Measurements from ENCODE around the gene ZBTB47. TPM values are rescaled to one million over a fixed set of nuclear protein-coding genes. Genes with fewer than 3 reads are reported as not detected.

The ZBTB47 gene
- total RNA-seq (2014; rRNA removed; shearing (Covaris generic)) = 65.4 and 72.8 TPM in 2 replicates
- 5.2 TPM in 2 replicates for polyA plus RNA-seq (2016; fragmentation: Nextera tagmentation; extraction: Ambion mirVana)

- Histone ChIP-seq H3K4me1 (ENCODE audit: insufficient read depth) (peaks cover 49% of the 10 kb centered on the region), H3K4me3 (peak within 1 kb of the TSS; percentile 96), H3K27me3 (replicated peaks; ENCODE audit: insufficient read depth) (no peaks in the 10 kb centered on the region), H3K79me2 (ENCODE audit: insufficient read depth) (peaks cover 72% of the 10 kb centered on the region), H2AFZ (peak within 1 kb of the TSS; percentile 84), H3K4me2 (ENCODE audit: unreplicated experiment) (peak within 1 kb of the TSS; percentile 85), H3K9me3 (ENCODE audit: low read depth) (no peaks in the 10 kb centered on the region), H3K9ac (peak within 1 kb of the TSS; percentile 97), H3F3A (ENCODE audit: insufficient read depth) (peaks cover 30% of the 10 kb centered on the region), H3K36me3 (ENCODE audit: low read depth) (no peaks in the 10 kb centered on the region), H3K9me2 (ENCODE audit: insufficient read depth) (no peaks in the 10 kb centered on the region), H3K27ac (peak within 1 kb of the TSS; percentile 92), H4K20me1 (ENCODE audit: insufficient read depth) (no peaks in the 10 kb centered on the region)
- in situ Hi-C loops (cut with MboI) = no loop called here
- 1 to 2% methylated on average over 27 to 31 of the region's 31 CpGs for WGBS, 2 experiments (ENCODE audit: low coverage in 1 of 2, low lambda C conversion rate in 2 of 2, missing lambda C conversion rate in 2 of 2)
- TF ChIP-seq EZH2phosphoT487 (IDR thresholded peaks at IDR 0.05; ENCODE audit: insufficient read depth, low read depth) (no peak), EZH2 (IDR thresholded peaks at IDR 0.05; ENCODE audit: insufficient read depth, poor library complexity, severe bottlenecking) (no peak)
- DNase-seq = peak; percentile 79
These were observed at the start of gene ZBTB47 for GRCh38 chr3:42653560-42654330. Gene ZBTB47 (plus strand): TSS chr3:42653697. CDS start chr3:42658356, 4,659 bp downstream.

GRCh38 chr3:42605546-42606173 lies 47.8 kb upstream of the ZBTB47 start:
- no peak overlapping the region for H3K27ac ChIP-seq
- peaks cover 19% of the 10 kb centered on the region for H3F3A ChIP-seq (ENCODE audit: insufficient read depth)
- peaks cover 20% of the 10 kb centered on the region; the same call in 1 of the 2 replicates for H4K20me1 ChIP-seq (ENCODE audit: insufficient read depth)
- in situ Hi-C loops (cut with MboI) = no loop called here
- H3K9me3 ChIP-seq (ENCODE audit: low read depth) = no peaks in the 10 kb centered on the region
- peaks cover 37% of the 10 kb centered on the region for H3K4me1 ChIP-seq (ENCODE audit: insufficient read depth)
- no peak overlapping the region for H3K4me3 ChIP-seq
- TF ChIP-seq EZH2 (IDR thresholded peaks at IDR 0.05; ENCODE audit: insufficient read depth, poor library complexity, severe bottlenecking) (no peak), EZH2phosphoT487 (IDR thresholded peaks at IDR 0.05; ENCODE audit: insufficient read depth, low read depth) (no peak)
- WGBS, 2 experiments (ENCODE audit: low coverage in 1 of 2, low lambda C conversion rate in 2 of 2, missing lambda C conversion rate in 2 of 2) = 67 to 69% methylated on average over 5 of the region's 5 CpGs
- no peaks in the 10 kb centered on the region for H3K27me3 ChIP-seq (replicated peaks; ENCODE audit: insufficient read depth)
- H3K79me2 ChIP-seq (ENCODE audit: insufficient read depth) = peaks cover 95% of the 10 kb centered on the region
- no peaks in the 10 kb centered on the region for H3K9me2 ChIP-seq (ENCODE audit: insufficient read depth)
- H3K4me2 ChIP-seq (ENCODE audit: unreplicated experiment) = no peak overlapping the region
- no peak overlapping the region for H2AFZ ChIP-seq
- H3K9ac ChIP-seq = no peak overlapping the region
- peak; percentile 41 for DNase-seq
- peaks cover 14% of the 10 kb centered on the region for H3K36me3 ChIP-seq (ENCODE audit: low read depth)

DNA sequence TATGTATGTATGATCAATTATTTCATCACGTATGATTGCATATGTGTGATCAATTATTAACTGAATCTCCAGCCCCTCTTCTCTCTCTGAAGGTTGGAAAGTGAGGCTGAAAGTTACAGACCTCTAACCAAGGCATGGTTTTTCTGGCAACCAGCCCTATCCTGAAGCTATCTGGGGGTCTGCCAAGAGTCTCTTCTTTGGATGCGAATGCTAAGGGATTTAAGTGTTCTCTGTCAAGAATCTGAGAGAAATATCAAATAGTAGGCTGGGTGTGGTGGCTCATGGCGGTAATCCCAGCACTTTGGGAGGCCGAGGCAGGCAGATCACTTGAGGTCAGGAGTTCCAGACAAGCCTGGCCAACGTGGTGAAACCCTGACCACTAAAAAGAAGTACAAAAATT lies 44.9 kb upstream of the ZBTB47 start:
- no peaks in the 10 kb centered on the region for H3K9me3 ChIP-seq (ENCODE audit: low read depth)
- H2AFZ ChIP-seq = no peak overlapping the region
- peaks cover 14% of the 10 kb centered on the region for H3K36me3 ChIP-seq (ENCODE audit: low read depth)
- H3K9ac ChIP-seq = no peak overlapping the region
- H3K9me2 ChIP-seq (ENCODE audit: insufficient read depth) = no peaks in the 10 kb centered on the region
- H3F3A ChIP-seq (ENCODE audit: insufficient read depth) = 0 out of 2 replicates have a peak, but pooled peaks cover 5% of the 10 kb centered on the region
- TF ChIP-seq EZH2 (IDR thresholded peaks at IDR 0.05; ENCODE audit: insufficient read depth, poor library complexity, severe bottlenecking) = no peak
- TF ChIP-seq EZH2phosphoT487 (IDR thresholded peaks at IDR 0.05; ENCODE audit: insufficient read depth, low read depth) = no peak
- no peak overlapping the region for H3K4me3 ChIP-seq
- peaks cover 100% of the 10 kb centered on the region for H3K79me2 ChIP-seq (ENCODE audit: insufficient read depth)
- H3K4me2 ChIP-seq (ENCODE audit: unreplicated experiment) = no peak overlapping the region
- H3K27ac ChIP-seq = no peak overlapping the region
- H3K27me3 ChIP-seq (replicated peaks; ENCODE audit: insufficient read depth) = no peaks in the 10 kb centered on the region
- in situ Hi-C loops (cut with MboI) = no loop called here
- H4K20me1 ChIP-seq (ENCODE audit: insufficient read depth) = peaks cover 8% of the 10 kb centered on the region; the same call in 1 of the 2 replicates
- DNase-seq = peak; percentile 21
- WGBS, 2 experiments (ENCODE audit: low coverage in 1 of 2, low lambda C conversion rate in 2 of 2, missing lambda C conversion rate in 2 of 2) = 35 to 44% methylated on average over 5 of the region's 5 CpGs
- peaks cover 27% of the 10 kb centered on the region for H3K4me1 ChIP-seq (ENCODE audit: insufficient read depth)

GRCh38 chr3:42610976-42611375 lies 42.5 kb upstream of the ZBTB47 start:
- no peaks in the 10 kb centered on the region for H3K9me2 ChIP-seq (ENCODE audit: insufficient read depth)
- peaks cover 100% of the 10 kb centered on the region for H3K79me2 ChIP-seq (ENCODE audit: insufficient read depth)
- no peak overlapping the region for H2AFZ ChIP-seq
- peaks cover 14% of the 10 kb centered on the region for H3K4me1 ChIP-seq (ENCODE audit: insufficient read depth)
- no peaks in the 10 kb centered on the region for H3K27me3 ChIP-seq (replicated peaks; ENCODE audit: insufficient read depth)
- 100% methylated on average over 1 of the region's 1 CpG for WGBS, 2 experiments (ENCODE audit: low coverage in 1 of 2, low lambda C conversion rate in 2 of 2, missing lambda C conversion rate in 2 of 2)
- 0 out of 2 replicates have a peak overlapping the region, but pooled peaks have one; percentile 1 for H3K9ac ChIP-seq
- TF ChIP-seq EZH2phosphoT487 (IDR thresholded peaks at IDR 0.05; ENCODE audit: insufficient read depth, low read depth) (no peak), EZH2 (IDR thresholded peaks at IDR 0.05; ENCODE audit: insufficient read depth, poor library complexity, severe bottlenecking) (no peak)
- H3K27ac ChIP-seq = 0 out of 2 replicates have a peak overlapping the region, but pooled peaks have one; percentile 4
- no peaks in the 10 kb centered on the region for H3K9me3 ChIP-seq (ENCODE audit: low read depth)
- peaks cover 8% of the 10 kb centered on the region; the same call in 1 of the 2 replicates for H3K36me3 ChIP-seq (ENCODE audit: low read depth)
- no peak overlapping the region for H3K4me2 ChIP-seq (ENCODE audit: unreplicated experiment)
- in situ Hi-C loops (cut with MboI) = no loop called here
- peak; percentile 21 for DNase-seq
- H3K4me3 ChIP-seq = no peak overlapping the region
- H3F3A ChIP-seq (ENCODE audit: insufficient read depth) = no peaks in the 10 kb centered on the region
- H4K20me1 ChIP-seq (ENCODE audit: insufficient read depth) = no peaks in the 10 kb centered on the region; the same call in 1 of the 2 replicates

Data from GM23248 (cell line).